GM23338 (cell line): Measurements from ENCODE around the gene DLGAP5. TPM values are rescaled to one million over a fixed set of nuclear protein-coding genes. Genes with fewer than 3 reads are reported as not detected.

Experiments
- ATAC-seq: fragments of 200-7000 bp; cut with Tn5 transposase; 3 replicates; pipeline ENCODE4 v1.9.1; 2020
- DNase-seq: peaks from one replicate; pipeline ENCODE4 v3.0.0-alpha.2; 2015; ENCODE audit warnings: low spot score
- H2AFZ ChIP-seq: fragments of 200-600 bp; sonication (generic); 2 replicates; pipeline ENCODE4 v1.8.0; 2016; ENCODE audit warnings: antibody characterized with exemption, mild to moderate bottlenecking, moderate library complexity
- H3F3A ChIP-seq: fragments of 200-600 bp; sonication (generic); replicated peaks from 2 replicates; pipeline ENCODE4 v1.8.0; 2017; ENCODE audit warnings: antibody characterized with exemption, mixed run types, low read depth
- H3K27ac ChIP-seq: fragments of 200-600 bp; sonication (generic); 2 replicates; pipeline ENCODE4 v1.6.1; 2016; ENCODE audit warnings: low read depth
- H3K27me3 ChIP-seq: fragments of 200-600 bp; sonication (generic); 2 replicates; pipeline ENCODE4 v1.8.0; 2016; ENCODE audit warnings: mild to moderate bottlenecking, mixed run types, moderate library complexity; ENCODE audit not compliant: insufficient read depth
- H3K36me3 ChIP-seq: fragments of 200-600 bp; sonication (generic); 2 replicates; pipeline ENCODE4 v1.8.0; 2016; ENCODE audit warnings: mild to moderate bottlenecking; ENCODE audit not compliant: insufficient read depth
- H3K4me1 ChIP-seq: fragments of 200-600 bp; sonication (generic); 2 replicates; pipeline ENCODE4 v1.8.0; 2016; ENCODE audit warnings: mild to moderate bottlenecking, moderate library complexity; ENCODE audit not compliant: insufficient read depth
- H3K4me2 ChIP-seq: fragments of 200-600 bp; sonication (generic); 2 replicates; pipeline ENCODE4 v1.7.1; 2017; ENCODE audit warnings: mixed run types
- H3K4me3 ChIP-seq: fragments of 200-600 bp; sonication (generic); 2 replicates; pipeline ENCODE4 v1.6.1; 2016; ENCODE audit warnings: mixed run types
- H3K79me2 ChIP-seq: fragments of 200-600 bp; sonication (generic); replicated peaks from 2 replicates; pipeline ENCODE4 v1.8.0; 2017; ENCODE audit warnings: mild to moderate bottlenecking; ENCODE audit not compliant: insufficient read depth
- H3K9me2 ChIP-seq: fragments of 200-600 bp; sonication (generic); 2 replicates; pipeline ENCODE4 v1.8.0; 2017; ENCODE audit not compliant: insufficient read depth
- H4K20me1 ChIP-seq: fragments of 200-600 bp; sonication (generic); replicated peaks from 2 replicates; pipeline ENCODE4 v1.8.0; 2017; ENCODE audit warnings: mild to moderate bottlenecking; ENCODE audit not compliant: insufficient read depth
- H3K27ac Mint-ChIP-seq: 2 replicates; pipeline ENCODE4 v1.8.0; 2020; ENCODE audit warnings: inconsistent platforms, mild to moderate bottlenecking, moderate library complexity, mixed read lengths
- H3K27me3 Mint-ChIP-seq: 3 replicates; pipeline ENCODE4 v1.8.0; 2022; ENCODE audit warnings: low read depth, mild to moderate bottlenecking, moderate library complexity, mixed read lengths, inconsistent platforms; ENCODE audit not compliant: insufficient read depth, poor library complexity
- H3K36me3 Mint-ChIP-seq: 3 replicates; pipeline ENCODE4 v1.8.0; 2021; ENCODE audit warnings: low read depth, mild to moderate bottlenecking, inconsistent platforms, moderate library complexity, mixed read lengths
- H3K4me1 Mint-ChIP-seq: 3 replicates; pipeline ENCODE4 v1.8.0; 2020; ENCODE audit warnings: mild to moderate bottlenecking, inconsistent platforms, mixed read lengths
- H3K4me3 Mint-ChIP-seq: 3 replicates; pipeline ENCODE4 v1.8.0; 2021; ENCODE audit warnings: moderate library complexity, mild to moderate bottlenecking, inconsistent platforms, mixed read lengths
- H3K9me3 Mint-ChIP-seq: 3 replicates; pipeline ENCODE4 v1.8.0; 2020; ENCODE audit warnings: moderate library complexity, mild to moderate bottlenecking, inconsistent platforms, mixed read lengths
- CREB1 ChIP-seq: fragments of 250-450 bp; sonication (Bioruptor Pico); IDR thresholded peaks from 2 replicates; pipeline ENCODE4 v1.5.0; 2020; ENCODE audit warnings: low read depth, mild to moderate bottlenecking, moderate library complexity
- CTCF ChIP-seq, 2 experiments: fragments of 200-600 bp in 1 of 2; sonication (generic) in 1 of 2; conservative IDR thresholded peaks; 2 replicates each; pipeline versions ENCODE4 v1.5.1 to v1.6.1; 2016 to 2017; ENCODE audit warnings: antibody characterized with exemption in 2 of 2, low read depth in 2 of 2, mild to moderate bottlenecking in 2 of 2, moderate library complexity in 1 of 2
- EZH2 ChIP-seq: fragments of 200-600 bp; sonication (generic); IDR thresholded peaks from one replicate; pipeline ENCODE4 v1.8.0; 2017; ENCODE audit warnings: antibody characterized with exemption, mild to moderate bottlenecking, low read depth; ENCODE audit not compliant: unreplicated experiment
- NANOG ChIP-seq: IDR thresholded peaks from 2 replicates; pipeline ENCODE4 v1.6.1; 2016; ENCODE audit warnings: antibody characterized with exemption, borderline replicate concordance
- POLR2AphosphoS5 ChIP-seq: IDR thresholded peaks from 2 replicates; pipeline ENCODE4 v1.6.1; 2016; ENCODE audit warnings: antibody characterized with exemption, low read depth
- REST ChIP-seq: IDR thresholded peaks from one replicate; pipeline ENCODE4 v1.6.1; 2018; ENCODE audit warnings: antibody characterized with exemption; ENCODE audit not compliant: unreplicated experiment
- STAT1 ChIP-seq: IDR thresholded peaks from one replicate; pipeline ENCODE4 v1.6.1; 2016; ENCODE audit warnings: antibody characterized with exemption; ENCODE audit not compliant: unreplicated experiment
- ZNF114 ChIP-seq: fragments of 250-450 bp; sonication (Bioruptor Pico); IDR thresholded peaks from 2 replicates; pipeline ENCODE4 v1.5.0; 2020; ENCODE audit warnings: mild to moderate bottlenecking, moderate library complexity
- ZNF331 ChIP-seq: fragments of 250-450 bp; sonication (Bioruptor Pico); IDR thresholded peaks from 2 replicates; pipeline ENCODE4 v1.5.0; 2020; ENCODE audit warnings: low read depth, mild to moderate bottlenecking, moderate library complexity
- ZNF462 ChIP-seq: fragments of 250-450 bp; sonication (Bioruptor Pico); IDR thresholded peaks from 2 replicates; pipeline ENCODE4 v1.5.0; 2020; ENCODE audit warnings: mild to moderate bottlenecking, moderate library complexity
- polyA plus RNA-seq: library from polyadenylated mRNA; unstranded; fragments of >200 nt; fragmentation: Nextera tagmentation; extraction: Ambion mirVana; gene quantifications from 2 replicates; pipeline ENCODE4 v1.2.1, GENCODE V29; 2016
- total RNA-seq: library from RNA; depleted of rRNA; stranded (reverse); fragments of >200 nt; shearing (Covaris generic); gene quantifications from 2 replicates; pipeline ENCODE4 v1.2.3, GENCODE V29; 2014

Gene DLGAP5
- total and polyA plus RNA-seq, 2 experiments from 2014 or later = 110 to 117 TPM

- TF ChIP-seq REST (no peak), STAT1 (no peak), NANOG (no peak), ZNF114 (CRISPR knock-in tag) (no peak), POLR2AphosphoS5 (no peak), EZH2 (no peak), CTCF (conservative IDR thresholded peaks at IDR 0.05; ENCODE audit: low read depth in 2 of 2) (no peak), CREB1 (no peak)
Observed at GRCh38 chr14:55200651-55201050, 9.3 kb upstream of the DLGAP5 start (continued).

- no peak overlapping the region for H2AFZ ChIP-seq
- H3K27me3 ChIP-seq = no peaks in the 10 kb centered on the region
- no peaks in the 10 kb centered on the region for H3K9me2 ChIP-seq
- H3K27me3 Mint-ChIP-seq = no peaks in the 10 kb centered on the region
- no peak for DNase-seq
- H3K27ac Mint-ChIP-seq = no peak overlapping the region
- H3F3A ChIP-seq = no peaks in the 10 kb centered on the region
- H3K4me3 ChIP-seq = no peak overlapping the region
- peaks cover 13% of the 10 kb centered on the region for H3K4me1 Mint-ChIP-seq
- ATAC-seq = no peak
- H3K9me3 Mint-ChIP-seq = no peaks in the 10 kb centered on the region
- H3K36me3 Mint-ChIP-seq = no peaks in the 10 kb centered on the region
- no peak overlapping the region for H3K4me3 Mint-ChIP-seq
- H3K36me3 ChIP-seq = no peaks in the 10 kb centered on the region
- no peak overlapping the region for H3K4me2 ChIP-seq
- H3K27ac ChIP-seq = no peak overlapping the region
- H4K20me1 ChIP-seq = no peaks in the 10 kb centered on the region
- peaks cover 13% of the 10 kb centered on the region for H3K4me1 ChIP-seq
- H3K79me2 ChIP-seq = no peaks in the 10 kb centered on the region
- no peak for TF ChIP-seq REST
- TF ChIP-seq ZNF462 (CRISPR knock-in tag) = no peak
- no peak for TF ChIP-seq ZNF331 (CRISPR knock-in tag)
- no peak for TF ChIP-seq CREB1
- no peak for TF ChIP-seq NANOG
Observed at GRCh38 chr14:55198749-55199148, 7.4 kb upstream of the DLGAP5 start.
